Measurements from ENCODE around the gene SLC34A1. TPM values are rescaled to one million over a fixed set of nuclear protein-coding genes. Genes with fewer than 3 reads are reported as not detected.

SLC34A1 gene
- total and polyA plus RNA-seq, 2 of the 13 experiments (the other 11 are each of a cell fraction or from before 2014, with no cell fraction given), result 0.03 to 0.20 TPM

- TF ChIP-seq TGIF2 (CRISPR knock-in tag; IDR thresholded peaks at IDR 0.05), result peak; percentile 36; the same call in 1 of the 2 replicates
- TF ChIP-seq, protein P1, sequence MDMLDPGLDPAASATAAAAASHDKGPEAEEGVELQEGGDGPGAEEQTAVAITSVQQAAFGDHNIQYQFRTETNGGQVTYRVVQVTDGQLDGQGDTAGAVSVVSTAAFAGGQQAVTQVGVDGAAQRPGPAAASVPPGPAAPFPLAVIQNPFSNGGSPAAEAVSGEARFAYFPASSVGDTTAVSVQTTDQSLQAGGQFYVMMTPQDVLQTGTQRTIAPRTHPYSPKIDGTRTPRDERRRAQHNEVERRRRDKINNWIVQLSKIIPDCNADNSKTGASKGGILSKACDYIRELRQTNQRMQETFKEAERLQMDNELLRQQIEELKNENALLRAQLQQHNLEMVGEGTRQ (IDR thresholded peaks at IDR 0.05; ENCODE audit: low read depth, low read length), result no peak
- TF ChIP-seq, protein P1 (CRISPR knock-in tag; IDR thresholded peaks at IDR 0.05; ENCODE audit: borderline replicate concordance), result no peak
- peak; percentile 54; the same call in 1 of the 2 replicates for TF ChIP-seq ZNF704 (CRISPR knock-in tag; IDR thresholded peaks at IDR 0.05; ENCODE audit: borderline replicate concordance)
- peak; percentile 41 for TF ChIP-seq PTBP1 (IDR thresholded peaks at IDR 0.05; ENCODE audit: low read depth, low read length, poor library complexity, severe bottlenecking)
- TF ChIP-seq, protein P2, sequence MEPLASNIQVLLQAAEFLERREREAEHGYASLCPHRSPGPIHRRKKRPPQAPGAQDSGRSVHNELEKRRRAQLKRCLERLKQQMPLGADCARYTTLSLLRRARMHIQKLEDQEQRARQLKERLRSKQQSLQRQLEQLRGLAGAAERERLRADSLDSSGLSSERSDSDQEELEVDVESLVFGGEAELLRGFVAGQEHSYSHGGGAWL (CRISPR knock-in tag; IDR thresholded peaks at IDR 0.05), result 0 out of 2 replicates have a peak, but pooled peaks have one; percentile 34
- no peak for TF ChIP-seq HNRNPK (IDR thresholded peaks at IDR 0.05; ENCODE audit: low read depth, low read length, poor library complexity, severe bottlenecking)
- TF ChIP-seq ZNF432 (CRISPR knock-in tag; IDR thresholded peaks at IDR 0.05; ENCODE audit: borderline replicate concordance), result no peak
- peak; percentile 98 for TF ChIP-seq PHF20 (CRISPR knock-in tag; IDR thresholded peaks at IDR 0.05)
- TF ChIP-seq SKI (IDR thresholded peaks at IDR 0.05; ENCODE audit: partially characterized antibody), result no peak
- TF ChIP-seq SMAD9 (CRISPR knock-in tag; IDR thresholded peaks at IDR 0.05), result no peak
- no peak for TF ChIP-seq ZNF619 (CRISPR knock-in tag; IDR thresholded peaks at IDR 0.05)
- peak; percentile 69 for TF ChIP-seq REPIN1 (CRISPR knock-in tag; IDR thresholded peaks at IDR 0.05; ENCODE audit: borderline replicate concordance, low read depth)
- TF ChIP-seq ZNF138 (CRISPR knock-in tag; IDR thresholded peaks at IDR 0.05; ENCODE audit: low read depth), result no peak
- peak; percentile 26; the same call in 1 of the 3 replicates for TF ChIP-seq MXI1 (IDR thresholded peaks at IDR 0.05; ENCODE audit: borderline replicate concordance, low read depth, low read length)
- TF ChIP-seq TMF1 (CRISPR knock-in tag; IDR thresholded peaks at IDR 0.05; ENCODE audit: low read depth), result no peak
- TF ChIP-seq IKZF4 (CRISPR knock-in tag; IDR thresholded peaks at IDR 0.05; ENCODE audit: borderline replicate concordance, low read depth, not compliant biosample characterization), result peak; percentile 28
- TF ChIP-seq ZNF878 (CRISPR knock-in tag; IDR thresholded peaks at IDR 0.05), result 0 out of 2 replicates have a peak, but pooled peaks have one; percentile 47
- peak; percentile 55 for TF ChIP-seq ZNF703 (CRISPR knock-in tag; IDR thresholded peaks at IDR 0.05; ENCODE audit: borderline replicate concordance)
- TF ChIP-seq, protein P3, sequence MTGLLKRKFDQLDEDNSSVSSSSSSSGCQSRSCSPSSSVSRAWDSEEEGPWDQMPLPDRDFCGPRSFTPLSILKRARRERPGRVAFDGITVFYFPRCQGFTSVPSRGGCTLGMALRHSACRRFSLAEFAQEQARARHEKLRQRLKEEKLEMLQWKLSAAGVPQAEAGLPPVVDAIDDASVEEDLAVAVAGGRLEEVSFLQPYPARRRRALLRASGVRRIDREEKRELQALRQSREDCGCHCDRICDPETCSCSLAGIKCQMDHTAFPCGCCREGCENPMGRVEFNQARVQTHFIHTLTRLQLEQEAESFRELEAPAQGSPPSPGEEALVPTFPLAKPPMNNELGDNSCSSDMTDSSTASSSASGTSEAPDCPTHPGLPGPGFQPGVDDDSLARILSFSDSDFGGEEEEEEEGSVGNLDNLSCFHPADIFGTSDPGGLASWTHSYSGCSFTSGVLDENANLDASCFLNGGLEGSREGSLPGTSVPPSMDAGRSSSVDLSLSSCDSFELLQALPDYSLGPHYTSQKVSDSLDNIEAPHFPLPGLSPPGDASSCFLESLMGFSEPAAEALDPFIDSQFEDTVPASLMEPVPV (CRISPR knock-in tag; IDR thresholded peaks at IDR 0.05), result no peak; the same call in 1 of the 2 replicates
- no peak for TF ChIP-seq SNRNP70 (IDR thresholded peaks at IDR 0.05; ENCODE audit: low read depth, low read length)
Measured at GRCh38 chr5:177351392-177352329, 32.6 kb upstream of the SLC34A1 start, which contains the start of gene LMAN2 (continued).
